GM19239 (cell line): ENCODE measurements around the gene CLSTN2.

Source experiments
- DNase-seq: peaks from one replicate; pipeline ENCODE4 v3.0.0; 2011; ENCODE audit warnings: low spot score; ENCODE audit not compliant: insufficient read length
- FAIRE-seq: peaks from 2 replicates; lab custom pipeline; 2011; peaks lifted over from hg19 to GRCh38; lab: Jason Lieb, UNC

The CLSTN2 gene

GRCh38 chr3:140298569-140299070, 363.6 kb downstream of the CLSTN2 start:
- no peak for FAIRE-seq
- no peak for DNase-seq

DNA sequence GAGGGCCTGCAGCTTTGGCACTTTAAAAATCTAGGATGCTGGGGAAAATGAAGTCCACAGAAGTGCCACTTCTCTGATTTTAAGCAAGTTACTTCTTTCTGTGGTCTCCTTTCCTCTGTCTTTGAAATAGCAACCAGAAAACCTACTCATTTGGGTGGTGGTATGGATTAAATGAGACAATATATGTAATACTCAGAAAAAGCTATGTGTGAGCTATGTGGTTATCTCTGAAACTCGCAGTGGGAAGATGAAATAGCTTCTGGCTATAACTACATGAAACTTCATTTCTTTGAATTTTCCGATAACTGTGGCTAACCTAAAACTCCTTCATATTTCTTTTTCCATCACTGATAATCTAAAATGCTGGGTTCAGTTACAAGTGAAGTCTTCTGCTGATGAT, 368.9 kb downstream of the CLSTN2 start:
- DNase-seq (no peak), FAIRE-seq (no peak)

DNA sequence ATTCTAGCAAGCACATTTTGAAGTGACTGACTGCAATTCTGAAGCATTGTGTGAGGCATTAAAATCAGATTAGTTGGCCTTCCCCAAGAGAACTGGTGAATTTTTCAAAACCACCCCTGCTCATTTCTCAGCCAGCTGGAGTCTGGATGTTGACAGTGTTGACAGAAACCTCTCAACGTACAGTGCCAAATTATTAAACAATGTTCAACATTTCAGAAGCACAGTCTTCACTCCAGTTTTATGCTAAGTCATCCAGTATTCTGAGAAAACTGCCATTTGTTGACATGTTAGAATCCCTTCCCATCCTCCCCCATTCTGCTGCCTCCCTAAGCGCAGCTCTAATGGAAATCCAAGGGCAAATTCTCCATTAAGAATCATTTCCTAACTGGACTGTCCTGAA, 373.6 kb downstream of the CLSTN2 start:
- no peak for FAIRE-seq

DNA sequence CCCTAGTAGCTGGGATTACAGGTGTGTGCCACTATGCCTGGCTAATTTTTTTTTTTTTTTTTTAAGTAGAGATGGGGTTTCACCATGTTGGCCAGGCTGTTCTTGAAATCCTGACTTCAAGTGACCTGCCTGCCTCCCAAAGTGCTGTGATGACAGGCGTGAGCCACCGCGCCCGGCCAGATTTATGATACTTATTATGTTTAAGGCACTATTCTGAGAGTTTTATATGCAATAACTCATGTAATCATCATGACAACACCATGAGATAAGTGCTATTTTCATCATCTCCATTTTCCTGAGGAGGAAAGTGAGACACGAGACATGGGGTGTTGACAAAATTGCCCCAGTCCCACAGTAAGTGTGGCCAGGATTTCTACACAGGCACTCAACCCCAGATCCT, 376.4 kb downstream of the CLSTN2 start:
- DNase-seq (no peak), FAIRE-seq (no peak)

More for the DNA sequence above, 373.6 kb downstream of the CLSTN2 start:
- no peak for DNase-seq

GRCh38 chr3:140315955-140316354, 381.0 kb downstream of the CLSTN2 start:
- no peak for DNase-seq
- no peak for FAIRE-seq

- FAIRE-seq = no peak
- no peak for DNase-seq
These were observed 381.5 kb downstream of the CLSTN2 start for GRCh38 chr3:140316466-140316865.

- DNase-seq = no peak
- no peak for FAIRE-seq
These were observed 381.9 kb downstream of the CLSTN2 start for GRCh38 chr3:140316868-140317400.

DNA sequence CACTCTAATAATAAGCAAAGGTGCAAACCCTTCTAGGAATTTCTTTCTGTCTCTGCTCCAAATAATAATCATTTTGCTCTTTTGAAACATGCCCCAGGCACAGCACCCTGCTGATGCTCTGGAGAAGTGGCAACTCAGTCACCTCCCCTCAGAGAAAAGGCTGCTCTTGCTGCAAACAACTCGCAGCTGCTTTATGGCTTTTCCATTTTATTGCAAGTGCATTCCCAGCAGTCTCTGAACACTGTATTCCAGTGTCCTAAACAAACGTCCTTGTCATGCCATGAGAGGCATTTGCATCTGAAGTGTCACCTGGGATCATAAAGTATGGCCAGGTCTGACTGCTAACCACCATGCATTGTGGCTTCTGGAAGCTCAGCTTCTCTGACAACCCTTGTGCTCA, 384.8 kb downstream of the CLSTN2 start:
- DNase-seq (no peak), FAIRE-seq (no peak)

DNA sequence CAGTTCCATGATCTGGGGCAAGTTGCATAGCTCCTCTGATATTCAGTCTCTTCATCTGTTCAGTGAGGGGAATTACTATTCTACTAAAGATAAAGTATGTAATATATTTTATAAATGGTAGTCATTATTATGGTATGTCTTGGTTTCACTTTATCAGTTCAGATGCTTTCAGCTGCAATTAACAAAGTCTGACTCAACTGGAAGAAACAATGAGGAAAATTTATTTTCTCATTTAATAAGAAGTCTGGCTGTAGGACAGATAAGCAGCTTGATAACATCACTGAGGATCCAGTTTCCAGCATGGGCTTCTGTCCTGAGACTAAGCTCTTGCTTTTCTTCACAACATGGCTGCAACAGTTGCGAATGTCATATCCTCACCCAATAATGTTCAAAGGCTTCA, 388.6 kb downstream of the CLSTN2 start:
- FAIRE-seq (no peak), DNase-seq (no peak)

- DNase-seq = no peak
- no peak for FAIRE-seq
These were observed 397.1 kb downstream of the CLSTN2 start for GRCh38 chr3:140332131-140332530.

DNA sequence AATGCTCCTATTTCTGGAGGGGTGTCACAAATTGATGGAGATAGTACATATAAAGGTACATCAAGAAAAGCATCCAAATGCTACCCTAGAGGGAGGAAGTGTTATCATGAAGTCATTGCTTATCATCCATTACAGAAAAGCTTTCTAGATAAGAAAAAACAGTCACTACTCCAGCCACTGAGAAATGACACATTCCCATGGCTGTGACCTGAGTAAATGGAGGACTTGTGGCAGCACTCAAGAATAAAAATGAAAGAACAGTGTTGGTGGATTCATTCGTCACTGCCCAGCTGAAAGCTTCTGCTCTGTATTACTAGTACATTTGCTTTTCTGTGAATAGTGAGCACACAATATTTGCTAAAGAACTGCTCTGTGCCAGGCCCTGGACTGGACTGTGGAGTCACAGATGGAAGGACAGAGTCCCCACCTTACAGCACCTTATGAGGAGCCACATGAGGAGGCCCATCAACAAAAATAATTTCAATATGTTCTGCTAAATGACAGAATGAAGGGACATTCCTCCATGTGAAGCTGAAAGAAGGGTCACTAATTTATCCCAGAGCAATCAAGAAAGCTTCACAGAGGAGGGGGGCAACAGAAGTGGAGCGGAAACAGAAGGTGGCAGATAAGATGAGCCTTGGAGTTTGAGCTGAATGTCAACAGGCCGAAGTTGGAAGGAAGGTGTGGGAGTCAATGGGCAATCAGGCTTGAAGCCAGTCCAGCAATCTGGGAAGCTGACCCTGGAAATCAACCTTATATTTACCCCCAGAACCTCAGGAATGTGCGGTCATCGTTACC, 399.3 kb downstream of the CLSTN2 start:
- no peak for FAIRE-seq

DNA sequence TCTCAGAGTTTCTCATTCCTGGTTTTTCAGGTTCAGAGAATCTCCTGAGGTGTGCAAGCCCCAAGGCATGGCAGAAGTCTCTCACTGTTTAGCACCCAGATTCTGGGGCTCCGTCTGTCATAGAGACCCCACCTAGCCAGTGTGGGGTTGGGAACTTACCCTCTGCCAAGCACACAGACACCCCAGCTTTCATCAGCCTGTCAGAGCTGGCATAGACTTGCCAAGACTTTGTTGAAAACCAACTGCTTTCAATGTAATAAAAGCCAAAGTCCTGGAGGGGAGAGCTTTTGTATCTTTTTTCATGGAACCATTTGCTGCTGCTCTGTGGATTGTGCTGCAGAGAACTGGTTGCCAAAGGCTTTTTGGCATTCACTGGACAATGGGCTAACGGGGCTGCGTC, 401.5 kb downstream of the CLSTN2 start:
- DNase-seq = no peak
- FAIRE-seq = no peak

More for the DNA sequence above, 399.3 kb downstream of the CLSTN2 start:
- no peak for DNase-seq

DNA sequence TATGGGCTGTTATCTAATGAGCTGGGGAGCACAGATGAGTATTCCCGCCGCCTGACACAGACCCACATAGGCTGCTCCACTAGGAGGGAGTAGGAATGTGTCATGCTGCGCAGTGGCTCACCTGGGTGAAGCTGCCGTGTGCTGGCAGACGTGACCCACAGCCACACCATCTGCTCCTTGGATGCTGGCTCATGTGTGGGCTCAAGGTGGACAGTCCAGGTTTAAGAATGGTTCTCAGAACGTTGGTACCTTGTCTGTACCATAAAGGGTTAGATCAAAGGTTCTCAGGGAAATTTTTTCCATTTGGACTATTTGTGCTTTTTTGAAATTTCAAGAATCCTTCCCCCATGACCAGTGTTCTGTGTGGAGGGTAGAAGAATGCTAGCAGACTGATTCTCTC, 403.9 kb downstream of the CLSTN2 start:
- FAIRE-seq (no peak), DNase-seq (no peak)

DNA sequence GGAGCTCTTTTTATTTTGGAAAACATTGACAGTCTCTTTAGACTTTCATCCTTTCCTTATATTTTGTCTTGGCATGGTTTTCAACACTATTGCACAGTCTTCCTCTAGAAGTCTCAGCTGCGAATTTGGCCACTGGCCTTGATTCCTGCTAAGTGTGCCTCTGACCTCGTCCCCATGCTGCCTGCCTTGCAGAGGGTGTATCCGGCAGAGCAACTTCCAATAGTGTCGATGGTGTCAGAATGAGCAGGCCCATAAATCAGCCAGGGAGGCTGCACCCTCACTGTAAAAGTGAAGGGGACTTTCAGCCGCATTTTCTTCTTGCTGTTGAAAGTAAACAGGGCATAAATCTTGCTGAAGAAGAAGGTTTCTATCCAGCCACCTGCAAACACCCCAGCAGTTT, 406.2 kb downstream of the CLSTN2 start:
- DNase-seq = no peak
- no peak for FAIRE-seq

- DNase-seq (no peak), FAIRE-seq (no peak)
These were observed 406.9 kb downstream of the CLSTN2 start for GRCh38 chr3:140341817-140342403.

DNA sequence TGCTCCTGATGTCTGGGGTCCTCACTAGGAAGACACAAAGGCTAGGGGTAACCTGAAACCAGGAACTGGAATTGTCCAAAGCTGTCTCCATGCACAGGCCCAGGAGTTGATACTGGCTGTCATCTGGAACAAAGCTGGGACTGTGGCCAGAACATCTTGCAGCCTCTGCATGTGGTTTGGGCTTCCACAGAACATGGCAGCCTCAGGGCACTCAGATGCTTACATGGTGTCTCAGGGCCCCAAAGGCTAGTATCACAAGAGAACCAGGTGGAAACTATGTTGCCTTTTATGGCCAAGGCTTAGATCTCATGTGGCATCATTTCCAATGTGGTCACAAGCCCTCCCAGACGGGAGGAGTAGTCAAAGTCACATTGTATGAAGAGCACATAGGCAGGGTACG, 407.7 kb downstream of the CLSTN2 start:
- FAIRE-seq (no peak), DNase-seq (no peak)

DNA sequence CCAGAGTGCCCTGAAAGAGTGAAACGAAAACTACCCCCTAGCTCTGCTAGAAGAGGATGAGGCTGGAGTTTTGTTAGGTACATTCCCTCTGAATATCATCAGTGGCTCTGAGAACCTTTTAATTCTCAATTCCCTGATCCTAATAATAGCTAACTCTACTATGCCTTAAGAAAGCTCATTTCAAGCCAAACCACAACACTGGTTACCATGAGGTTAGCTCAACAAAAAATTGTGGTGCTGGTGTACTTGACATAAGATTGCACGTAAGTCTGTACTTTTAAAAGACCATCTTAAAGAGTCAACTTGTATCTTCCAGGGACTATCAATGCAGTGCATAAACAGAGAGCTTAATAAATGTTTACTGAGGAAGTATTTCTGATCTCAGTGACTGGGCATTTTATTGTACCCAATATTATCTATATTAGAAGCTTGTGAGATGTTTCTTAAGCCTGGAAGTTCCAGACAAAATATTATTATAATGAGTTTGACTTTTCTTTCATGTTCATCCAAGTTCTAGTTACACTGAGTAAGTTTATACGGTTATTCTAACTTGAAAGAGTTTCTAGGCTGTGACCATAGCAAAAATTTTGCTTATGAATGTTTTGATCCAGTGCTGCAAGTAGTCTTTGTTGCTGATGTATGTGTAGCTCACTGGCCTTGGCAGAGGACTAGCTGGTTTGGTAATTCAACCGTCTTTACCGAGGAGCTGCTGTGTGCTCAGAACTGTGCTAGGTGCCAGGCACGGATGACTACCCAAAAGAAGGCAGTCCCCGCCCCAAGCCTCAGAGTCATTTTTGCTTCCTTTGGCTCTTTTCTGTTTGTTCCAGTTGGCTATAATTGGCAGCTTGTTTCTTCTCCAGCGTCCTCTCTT, 408.5 kb downstream of the CLSTN2 start:
- no peak for DNase-seq
- no peak for FAIRE-seq

DNA sequence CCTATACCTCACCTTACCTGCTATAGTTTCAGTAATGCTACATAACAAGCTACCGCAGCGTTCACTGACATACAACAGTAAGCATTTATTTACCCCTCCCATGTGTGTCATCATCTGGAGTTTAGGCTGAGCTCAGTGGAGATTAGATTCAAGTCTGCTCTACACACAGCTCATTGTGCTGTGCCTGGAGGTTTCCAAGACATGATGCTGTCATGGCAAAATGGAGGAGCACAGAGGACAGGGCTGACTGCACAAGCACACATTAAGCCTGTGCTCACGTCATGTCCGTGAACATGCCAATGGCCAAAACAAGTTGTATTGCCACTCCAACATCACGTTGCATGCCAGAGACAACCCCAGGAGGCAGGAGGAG, 409.1 kb downstream of the CLSTN2 start:
- DNase-seq = no peak
- no peak for FAIRE-seq

- DNase-seq (no peak), FAIRE-seq (no peak)
These were observed 409.7 kb downstream of the CLSTN2 start for GRCh38 chr3:140344601-140345205.

DNA sequence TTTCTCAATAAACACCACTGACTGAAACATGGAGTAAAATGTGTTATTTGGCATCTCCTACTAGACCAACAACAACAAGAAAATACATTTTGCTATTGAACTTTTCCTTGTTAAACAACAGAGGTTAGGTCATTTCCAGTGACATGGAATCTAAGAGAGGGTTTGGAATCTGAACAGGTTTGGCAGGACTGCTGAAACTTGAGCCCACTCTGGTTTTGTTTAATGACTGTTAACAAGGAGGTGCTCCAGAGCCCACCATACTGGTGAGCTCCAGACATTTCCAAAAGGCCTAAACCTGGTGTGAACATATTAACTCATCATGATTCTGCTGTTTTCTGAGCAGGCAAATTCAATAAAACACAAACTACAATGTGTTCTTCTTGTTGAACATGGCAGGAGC, 412.2 kb downstream of the CLSTN2 start:
- no peak for FAIRE-seq
- no peak for DNase-seq
